Measurements from ENCODE around the gene SRPK2. TPM values are rescaled to one million over a fixed set of nuclear protein-coding genes. Genes with fewer than 3 reads are reported as not detected.

The SRPK2 gene
- total RNA-seq, 1 experiment from 2014 or later = 59.8 TPM

DNA sequence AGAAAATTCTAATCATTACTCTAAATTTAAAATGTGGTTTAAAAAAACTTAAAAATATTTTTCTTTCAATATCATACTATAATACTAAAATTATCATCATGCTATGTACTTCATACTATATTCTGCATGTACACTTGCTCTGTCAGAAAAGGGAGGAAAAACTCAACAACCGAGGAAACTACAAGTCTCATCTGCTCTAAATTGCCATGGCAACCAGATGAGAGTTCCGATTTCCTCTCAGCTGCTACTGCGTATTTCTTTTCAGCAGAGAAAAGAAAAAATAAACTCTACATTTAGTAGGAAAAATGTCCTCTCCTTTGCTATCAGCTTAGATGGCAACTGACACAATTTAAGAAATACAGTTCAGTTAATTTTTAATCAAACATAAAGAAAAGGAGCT is 178.9 kb downstream of the SRPK2 start:
- DNase-seq (ENCODE audit: low spot score) = no peak
- intact Hi-C loops (cut with micrococcal nuclease; ENCODE audit: unreplicated experiment) = no loop called here

DNA sequence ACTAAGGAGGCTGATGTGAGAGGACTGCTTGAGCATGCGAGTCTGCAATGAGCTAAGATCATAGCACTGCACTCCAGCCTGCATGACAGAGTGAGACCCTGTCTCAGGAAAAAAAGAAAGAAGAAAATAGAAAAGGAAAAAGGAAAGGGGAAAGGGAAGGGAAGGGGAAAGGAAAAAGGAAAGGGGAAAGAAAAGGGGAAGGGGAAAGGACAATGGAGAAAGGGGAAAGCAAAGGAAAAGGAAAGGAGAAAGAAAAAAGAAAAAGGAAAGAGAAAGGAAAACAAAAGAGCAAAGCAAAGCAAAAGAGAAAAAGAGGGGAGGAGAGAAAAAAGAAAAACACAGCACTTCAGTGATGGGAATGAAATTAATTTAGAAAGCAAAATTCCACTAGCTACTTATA is 179.3 kb downstream of the SRPK2 start:
- no peaks in the 10 kb centered on the region for H3K36me3 ChIP-seq (ENCODE audit: insufficient read depth, low read length, poor library complexity, severe bottlenecking)
- no peak overlapping the region for H3K4me3 ChIP-seq (ENCODE audit: low read depth, low read length, poor library complexity, severe bottlenecking)
- TF ChIP-seq, protein P1, sequence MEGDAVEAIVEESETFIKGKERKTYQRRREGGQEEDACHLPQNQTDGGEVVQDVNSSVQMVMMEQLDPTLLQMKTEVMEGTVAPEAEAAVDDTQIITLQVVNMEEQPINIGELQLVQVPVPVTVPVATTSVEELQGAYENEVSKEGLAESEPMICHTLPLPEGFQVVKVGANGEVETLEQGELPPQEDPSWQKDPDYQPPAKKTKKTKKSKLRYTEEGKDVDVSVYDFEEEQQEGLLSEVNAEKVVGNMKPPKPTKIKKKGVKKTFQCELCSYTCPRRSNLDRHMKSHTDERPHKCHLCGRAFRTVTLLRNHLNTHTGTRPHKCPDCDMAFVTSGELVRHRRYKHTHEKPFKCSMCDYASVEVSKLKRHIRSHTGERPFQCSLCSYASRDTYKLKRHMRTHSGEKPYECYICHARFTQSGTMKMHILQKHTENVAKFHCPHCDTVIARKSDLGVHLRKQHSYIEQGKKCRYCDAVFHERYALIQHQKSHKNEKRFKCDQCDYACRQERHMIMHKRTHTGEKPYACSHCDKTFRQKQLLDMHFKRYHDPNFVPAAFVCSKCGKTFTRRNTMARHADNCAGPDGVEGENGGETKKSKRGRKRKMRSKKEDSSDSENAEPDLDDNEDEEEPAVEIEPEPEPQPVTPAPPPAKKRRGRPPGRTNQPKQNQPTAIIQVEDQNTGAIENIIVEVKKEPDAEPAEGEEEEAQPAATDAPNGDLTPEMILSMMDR (conservative IDR thresholded peaks at IDR 0.05; ENCODE audit: low read depth, low read length) = no peak
- TF ChIP-seq EZH2 (IDR thresholded peaks at IDR 0.05; ENCODE audit: borderline replicate concordance, low read depth, low read length, poor library complexity, severe bottlenecking) = no peak
- H3K27me3 ChIP-seq (replicated peaks; ENCODE audit: insufficient read depth, low read depth, low read length, poor library complexity) = no peaks in the 10 kb centered on the region
- H3K27ac ChIP-seq (ENCODE audit: low read depth, low read length, poor library complexity, severe bottlenecking) = no peak overlapping the region
- no peak for DNase-seq (ENCODE audit: low spot score)
- POLR2A ChIA-PET (ENCODE audit: low non-redundant PET) = no interaction called here
- intact Hi-C loops (cut with micrococcal nuclease; ENCODE audit: unreplicated experiment) = no loop called here
- BruUV-seq (replicated peaks) = no TSS peak
- CTCF ChIA-PET = no interaction called here
- H3K4me1 ChIP-seq (ENCODE audit: insufficient read depth, low read length, poor library complexity, severe bottlenecking) = peaks cover 3% of the 10 kb centered on the region
- no peaks in the 10 kb centered on the region for H3K9me3 ChIP-seq (ENCODE audit: low read depth, low read length, poor library complexity, severe bottlenecking)

More for the DNA sequence above, 178.9 kb downstream of the SRPK2 start:
- no peak for TF ChIP-seq EZH2 (IDR thresholded peaks at IDR 0.05; ENCODE audit: borderline replicate concordance, low read depth, low read length, poor library complexity, severe bottlenecking)
- TF ChIP-seq, protein P1 (conservative IDR thresholded peaks at IDR 0.05; ENCODE audit: low read depth, low read length) = no peak
- ChIA-PET CTCF (no interaction called here), POLR2A (ENCODE audit: low non-redundant PET) (no interaction called here)
- H3K36me3 ChIP-seq (ENCODE audit: insufficient read depth, low read length, poor library complexity, severe bottlenecking) = no peaks in the 10 kb centered on the region
- H3K4me1 ChIP-seq (ENCODE audit: insufficient read depth, low read length, poor library complexity, severe bottlenecking) = peaks cover 3% of the 10 kb centered on the region
- BruUV-seq (replicated peaks) = no TSS peak
- no peak overlapping the region for H3K27ac ChIP-seq (ENCODE audit: low read depth, low read length, poor library complexity, severe bottlenecking)
- no peaks in the 10 kb centered on the region for H3K9me3 ChIP-seq (ENCODE audit: low read depth, low read length, poor library complexity, severe bottlenecking)
- H3K4me3 ChIP-seq (ENCODE audit: low read depth, low read length, poor library complexity, severe bottlenecking) = no peak overlapping the region
- H3K27me3 ChIP-seq (replicated peaks; ENCODE audit: insufficient read depth, low read depth, low read length, poor library complexity) = no peaks in the 10 kb centered on the region

- H3K27ac ChIP-seq (ENCODE audit: low read depth, low read length, poor library complexity, severe bottlenecking) = no peak overlapping the region
- no peak overlapping the region for H3K4me3 ChIP-seq (ENCODE audit: low read depth, low read length, poor library complexity, severe bottlenecking)
- DNase-seq (ENCODE audit: low spot score) = no peak
- CTCF ChIA-PET = no interaction called here
- intact Hi-C loops (cut with micrococcal nuclease; ENCODE audit: unreplicated experiment) = no loop called here
- BruUV-seq (replicated peaks) = no TSS peak
- H3K4me1 ChIP-seq (ENCODE audit: insufficient read depth, low read length, poor library complexity, severe bottlenecking) = peaks cover 3% of the 10 kb centered on the region
- no peaks in the 10 kb centered on the region for H3K36me3 ChIP-seq (ENCODE audit: insufficient read depth, low read length, poor library complexity, severe bottlenecking)
- no peaks in the 10 kb centered on the region for H3K27me3 ChIP-seq (replicated peaks; ENCODE audit: insufficient read depth, low read depth, low read length, poor library complexity)
- POLR2A ChIA-PET (ENCODE audit: low non-redundant PET) = no interaction called here
- no peaks in the 10 kb centered on the region for H3K9me3 ChIP-seq (ENCODE audit: low read depth, low read length, poor library complexity, severe bottlenecking)
- TF ChIP-seq EZH2 (IDR thresholded peaks at IDR 0.05; ENCODE audit: borderline replicate concordance, low read depth, low read length, poor library complexity, severe bottlenecking) = no peak
- TF ChIP-seq, protein P1 (conservative IDR thresholded peaks at IDR 0.05; ENCODE audit: low read depth, low read length) = no peak
Measured at GRCh38 chr7:105206985-105207384, 181.7 kb downstream of the SRPK2 start.
